Uterus (tissue), 2 donors: ENCODE measurements around the gene NTRK3.

ENCODE experiments used
- CTCF ChIP-seq, 4 experiments: fragments of 200-600 bp in 2 of 4; fragments of 450-650 bp in 2 of 4; sonication (generic) in 2 of 4; IDR thresholded peaks; one replicate each; pipeline ENCODE4 v1.5.1; 2016 to 2019; ENCODE audit warnings: antibody characterized with exemption in 4 of 4, mild to moderate bottlenecking in 2 of 4, moderate library complexity in 1 of 4
- POLR2A ChIP-seq, 2 donors: fragments of 450-650 bp; IDR thresholded peaks; one replicate each; pipeline ENCODE4 v1.6.1; 2016; ENCODE audit warnings: antibody characterized with exemption in 2 of 2, mild to moderate bottlenecking in 1 of 2, moderate library complexity in 1 of 2

GRCh38 chr15:88269356-88270062 is 13.0 kb upstream of the NTRK3 start:
- TF ChIP-seq POLR2A (IDR thresholded peaks at IDR 0.05) (no peak), CTCF (IDR thresholded peaks at IDR 0.05) (no peak)
